ENCODE results near the gene C10orf143. TPM values are rescaled to one million over a fixed set of nuclear protein-coding genes. Genes with fewer than 3 reads are reported as not detected.

Gene C10orf143
- total and polyA plus RNA-seq, 2 of the 8 experiments (the other 6 are each of a cell fraction or from before 2014, with no cell fraction given) = 1.6 to 2.0 TPM

DNA sequence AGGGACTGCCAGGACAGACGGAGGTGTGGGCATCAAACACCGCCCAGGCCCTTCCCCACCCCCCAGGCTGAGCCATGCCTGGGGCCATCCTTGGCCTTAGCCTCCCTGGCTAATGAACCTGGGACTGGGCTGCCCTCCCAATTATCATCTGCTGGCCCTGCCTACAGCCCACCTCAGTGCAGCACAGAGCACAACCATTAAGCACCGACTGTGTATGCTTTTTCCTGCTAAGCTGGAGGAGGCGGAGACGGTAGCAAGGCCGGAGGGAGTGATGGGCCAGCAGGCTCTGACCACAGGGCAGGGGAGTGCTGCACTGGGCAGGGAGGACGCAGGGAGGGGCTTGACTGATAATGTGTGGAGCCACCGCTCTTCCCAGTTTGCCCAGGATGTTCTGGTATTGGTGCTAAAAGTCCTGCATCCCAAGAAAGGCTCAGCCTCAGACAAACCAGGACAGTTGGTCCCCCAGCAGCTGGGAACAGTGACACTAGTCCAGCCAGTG is 72.0 kb downstream of the C10orf143 start (continued):
- no peak for TF ChIP-seq USF2 (IDR thresholded peaks at IDR 0.05; ENCODE audit: low read length)
- TF ChIP-seq CBX8 (IDR thresholded peaks at IDR 0.05; ENCODE audit: borderline replicate concordance, low read depth, low read length) = no peak
- no peak for TF ChIP-seq JUND (IDR thresholded peaks at IDR 0.05; ENCODE audit: low read length)
- TF ChIP-seq GABPA (IDR thresholded peaks at IDR 0.05; ENCODE audit: borderline replicate concordance, insufficient read depth, low read length) = no peak
- TF ChIP-seq TBP (IDR thresholded peaks at IDR 0.05; ENCODE audit: low read depth, low read length) = no peak
- no peak for TF ChIP-seq HDAC6 (IDR thresholded peaks at IDR 0.05; ENCODE audit: low read depth, low read length)
- no peak for TF ChIP-seq EGR1 (IDR thresholded peaks at IDR 0.05; ENCODE audit: borderline replicate concordance, low read depth, low read length)
- TF ChIP-seq RNF2 (IDR thresholded peaks at IDR 0.05; ENCODE audit: borderline replicate concordance, low read depth, low read length, missing control alignments, poor library complexity, severe bottlenecking) = no peak

All from H1 (cell line).